B cell (primary cell): ENCODE measurements around the gene NDST3. TPM values are rescaled to one million over a fixed set of nuclear protein-coding genes. Genes with fewer than 3 reads are reported as not detected.
A peak's percentile ranks its signal among the peaks of the same experiment; 100 is the strongest.

ENCODE experiments used
- ATAC-seq: fragments of 200-7000 bp; cut with Tn5 transposase; one replicate; pipeline ENCODE4 v1.10.0; 2021; ENCODE audit warnings: low read depth, mild to moderate bottlenecking, moderate number of reproducible peaks, moderate library complexity
- CTCF ChIA-PET: fragments of 350-600 bp; sonication (Branson Sonifier 250); formaldehyde crosslinking; loops from one replicate; lab custom pipeline; 2021; ENCODE audit warnings: antibody characterized with exemption, inconsistent platforms; lab: Charles Lee
- POLR2A ChIA-PET: fragments of 350-600 bp; sonication (Branson Sonifier 250); formaldehyde crosslinking; loops from one replicate; lab custom pipeline; 2021; ENCODE audit warnings: antibody characterized with exemption; lab: Charles Lee
- DNase-seq: peaks from one replicate; pipeline ENCODE4 v3.0.0; 2013
- H2AFZ ChIP-seq: 2 replicates; pipeline ENCODE4 v1.6.1; 2012; ENCODE audit warnings: mild to moderate bottlenecking, low read depth, low read length; ENCODE audit not compliant: insufficient read depth, poor library complexity, severe bottlenecking
- H3K27ac ChIP-seq, 2 donors: 1 replicate in 1 of 2; 2 replicates in 1 of 2; pipeline ENCODE4 v1.5.1; 2012 to 2013; ENCODE audit warnings: low read length in 2 of 2, mild to moderate bottlenecking in 2 of 2, moderate library complexity in 1 of 2
- H3K27me3 ChIP-seq, 4 experiments: fragments of 200-600 bp in 1 of 4; sonication (generic) in 1 of 4; replicated peaks in 1 of 4; 1 replicate in 2 of 4; 2 replicates in 2 of 4; pipeline versions ENCODE4 v1.6.1 to v1.7.0; 2013 to 2016; ENCODE audit warnings: low read length in 3 of 4, mild to moderate bottlenecking in 2 of 4, mixed read lengths in 1 of 4, moderate library complexity in 1 of 4; ENCODE audit not compliant: insufficient read depth in 4 of 4, control insufficient read depth in 3 of 4; ENCODE audit errors: control extremely low read depth in 1 of 4
- H3K36me3 ChIP-seq, 2 experiments: replicated peaks in 1 of 2; 1 replicate in 1 of 2; 2 replicates in 1 of 2; pipeline versions ENCODE4 v1.6.1 to v1.7.1; 2013; ENCODE audit warnings: low read length in 1 of 2; ENCODE audit not compliant: insufficient read depth in 2 of 2, control insufficient read depth in 1 of 2; ENCODE audit errors: control extremely low read depth in 1 of 2, extremely low read depth in 1 of 2
- H3K4me1 ChIP-seq, 2 donors: fragments of 200-600 bp in 1 of 2; sonication (generic) in 1 of 2; 1 replicate in 1 of 2; 2 replicates in 1 of 2; pipeline versions ENCODE4 v1.5.1 to v1.6.1; 2013 to 2017; ENCODE audit warnings: low read length in 2 of 2; ENCODE audit not compliant: control insufficient read depth in 2 of 2, insufficient read depth in 2 of 2
- H3K4me2 ChIP-seq: replicated peaks from 2 replicates; pipeline ENCODE3; 2012; ENCODE audit warnings: mild to moderate bottlenecking, low read depth, low read length; ENCODE audit not compliant: poor library complexity, severe bottlenecking
- H3K4me3 ChIP-seq, 5 experiments: fragments of 200-600 bp in 1 of 5; sonication (generic) in 1 of 5; 1 replicate in 3 of 5; 2 replicates in 2 of 5; pipeline versions ENCODE4 v1.5.1 to v1.7.0; 2011 to 2016; ENCODE audit warnings: low read length in 4 of 5, mild to moderate bottlenecking in 4 of 5, low read depth in 2 of 5, control low read depth in 1 of 5, moderate library complexity in 1 of 5; ENCODE audit not compliant: insufficient read depth in 1 of 5; ENCODE audit errors: control extremely low read depth in 1 of 5, extremely low read depth in 1 of 5
- H3K79me2 ChIP-seq: fragments of 200-600 bp; sonication (generic); one replicate; pipeline ENCODE4 v1.6.0; 2016; ENCODE audit warnings: low read length; ENCODE audit not compliant: control insufficient read depth, insufficient read depth
- H3K9ac ChIP-seq: fragments of 200-600 bp; sonication (generic); 2 replicates; pipeline ENCODE4 v1.6.1; 2017; ENCODE audit warnings: mild to moderate bottlenecking, low read length, moderate library complexity
- H3K9me3 ChIP-seq, 3 donors: one replicate each; pipeline versions ENCODE4 v1.6.1 to v1.7.1; 2013; ENCODE audit warnings: low read length in 2 of 3; ENCODE audit not compliant: control insufficient read depth in 2 of 3, insufficient read depth in 1 of 3; ENCODE audit errors: control extremely low read depth in 1 of 3
- H4K20me1 ChIP-seq: 2 replicates; pipeline ENCODE4 v1.6.0; 2012; ENCODE audit warnings: mild to moderate bottlenecking, low read length; ENCODE audit not compliant: insufficient read depth, control insufficient read depth, poor library complexity, severe bottlenecking
- H3K27ac Mint-ChIP-seq: one replicate; pipeline ENCODE4 v1.8.0; 2021; ENCODE audit warnings: mixed read lengths
- H3K27me3 Mint-ChIP-seq: one replicate; pipeline ENCODE4 v1.8.0; 2021; ENCODE audit warnings: mixed read lengths
- H3K4me1 Mint-ChIP-seq: one replicate; pipeline ENCODE4 v1.8.0; 2021; ENCODE audit warnings: mixed read lengths
- H3K4me3 Mint-ChIP-seq: one replicate; pipeline ENCODE4 v1.8.0; 2021; ENCODE audit warnings: mixed read lengths
- H3K9me3 Mint-ChIP-seq: one replicate; pipeline ENCODE4 v1.8.0; 2022; ENCODE audit warnings: mixed read lengths; ENCODE audit not compliant: insufficient read depth
- EZH2 ChIP-seq: IDR thresholded peaks from 2 replicates; pipeline ENCODE4 v1.6.1; 2012; ENCODE audit warnings: borderline replicate concordance, low read depth, mild to moderate bottlenecking, moderate library complexity, low read length; ENCODE audit not compliant: insufficient read depth, poor library complexity, severe bottlenecking
- WGBS: methylation state at CpG from one replicate; pipeline ENCODE4 v1.1.5; 2013; ENCODE audit warnings: missing lambda C conversion rate; ENCODE audit not compliant: insufficient coverage; 5-methylcytosine and 5-hydroxymethylcytosine counted together
- intact Hi-C: fragments of 100-400 bp; cut with micrococcal nuclease; formaldehyde crosslinking; loops from one replicate; pipeline ENCODE4 v1.10.0; 2022
- polyA plus RNA-seq: library from polyadenylated mRNA; depleted of rRNA; stranded (reverse); fragments of >200 nt; gene quantifications from 2 replicates; pipeline ENCODE4 v1.2.3, GENCODE V29; 2012
- total RNA-seq, 2 donors: library from RNA; stranded (reverse); fragments of 120-200 nt in 1 of 2; gene quantifications; 1 replicate in 1 of 2; 2 replicates in 1 of 2; pipeline versions ENCODE4 v1.2.3 to v1.2.4, GENCODE V29; 2013 to 2022
- TF ChIP-seq, protein P1 (sequence below): fragments of 200-600 bp; IDR thresholded peaks from one replicate; pipeline ENCODE4 v1.8.0; 2022; ENCODE audit warnings: antibody characterized with exemption, mild to moderate bottlenecking

The NDST3 gene
- total and polyA plus RNA-seq, 2 donors (not counting 1 experiment from before 2014, with no cell fraction given) = not detected

DNA sequence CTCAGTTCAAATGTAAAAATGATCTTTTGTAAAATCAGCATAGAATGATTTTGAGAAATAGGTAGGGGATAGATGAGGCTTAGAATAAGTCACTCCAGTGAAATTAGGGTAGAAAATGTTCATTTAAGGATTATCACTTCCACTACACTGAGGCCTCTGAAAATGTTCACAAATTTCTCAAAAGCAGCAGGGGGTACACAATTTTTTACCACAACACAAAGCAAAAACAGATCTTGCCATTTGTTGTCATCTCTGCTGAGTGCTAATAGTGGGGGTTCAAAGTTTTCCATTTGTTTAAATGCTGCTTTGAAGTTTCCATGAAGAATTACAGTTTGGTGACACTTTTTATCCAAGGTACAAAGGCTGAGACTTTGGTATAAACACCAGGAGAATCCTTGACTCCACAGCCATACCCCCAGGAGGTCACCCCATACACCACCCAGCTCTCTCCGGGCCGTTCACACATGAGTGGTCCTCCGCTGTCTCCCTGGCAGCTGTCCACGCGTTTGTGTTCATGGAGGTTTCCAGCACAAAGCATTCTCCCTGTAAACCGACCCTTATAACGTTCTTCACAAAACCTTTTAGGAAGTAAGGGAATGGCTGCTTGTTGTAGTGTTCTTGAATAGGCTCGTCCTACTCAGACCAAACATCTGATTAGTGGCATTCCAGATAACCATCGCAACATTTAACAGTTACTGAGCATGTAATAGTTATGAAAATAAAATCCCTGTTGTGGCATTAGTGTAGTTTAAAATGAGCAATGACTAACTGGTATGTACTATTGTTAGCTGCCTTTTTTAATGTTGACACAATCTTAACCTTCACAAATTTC is 247.5 kb downstream of the NDST3 start:
- intact Hi-C loops = loop anchor here (1.0 kb wide), 1 partner anchor 71 kb away; the partner anchor contains the start of gene PRSS12
- Histone ChIP-seq H3K9ac (no peak overlapping the region), H3K4me3 (no peak overlapping the region), H3K4me2 (no peak overlapping the region), H2AFZ (no peak overlapping the region), H3K36me3 (peaks cover 1 to 17% of the 10 kb centered on the region in 2 experiments), H3K27ac (peak overlapping the region in 1 of 2 donors; percentile 96), H3K4me1 (peaks cover 33 to 37% of the 10 kb centered on the region in 2 donors), H3K9me3 (no peaks in the 10 kb centered on the region), H4K20me1 (no peaks in the 10 kb centered on the region), H3K27me3 (no peaks in the 10 kb centered on the region), H3K79me2 (peaks cover 8% of the 10 kb centered on the region)
- ATAC-seq (no peak), DNase-seq (no peak)
- ChIA-PET POLR2A (no interaction called here), CTCF (interaction anchor here (0.9 kb wide), 1 partner anchor 403 kb away, joined by 3 read pairs; the partner anchor contains the start of gene METTL14)
- H3K27me3 Mint-ChIP-seq = no peaks in the 10 kb centered on the region
- no peak overlapping the region for H3K4me3 Mint-ChIP-seq
- no peaks in the 10 kb centered on the region for H3K9me3 Mint-ChIP-seq
- TF ChIP-seq EZH2 = no peak
- TF ChIP-seq, protein P1, sequence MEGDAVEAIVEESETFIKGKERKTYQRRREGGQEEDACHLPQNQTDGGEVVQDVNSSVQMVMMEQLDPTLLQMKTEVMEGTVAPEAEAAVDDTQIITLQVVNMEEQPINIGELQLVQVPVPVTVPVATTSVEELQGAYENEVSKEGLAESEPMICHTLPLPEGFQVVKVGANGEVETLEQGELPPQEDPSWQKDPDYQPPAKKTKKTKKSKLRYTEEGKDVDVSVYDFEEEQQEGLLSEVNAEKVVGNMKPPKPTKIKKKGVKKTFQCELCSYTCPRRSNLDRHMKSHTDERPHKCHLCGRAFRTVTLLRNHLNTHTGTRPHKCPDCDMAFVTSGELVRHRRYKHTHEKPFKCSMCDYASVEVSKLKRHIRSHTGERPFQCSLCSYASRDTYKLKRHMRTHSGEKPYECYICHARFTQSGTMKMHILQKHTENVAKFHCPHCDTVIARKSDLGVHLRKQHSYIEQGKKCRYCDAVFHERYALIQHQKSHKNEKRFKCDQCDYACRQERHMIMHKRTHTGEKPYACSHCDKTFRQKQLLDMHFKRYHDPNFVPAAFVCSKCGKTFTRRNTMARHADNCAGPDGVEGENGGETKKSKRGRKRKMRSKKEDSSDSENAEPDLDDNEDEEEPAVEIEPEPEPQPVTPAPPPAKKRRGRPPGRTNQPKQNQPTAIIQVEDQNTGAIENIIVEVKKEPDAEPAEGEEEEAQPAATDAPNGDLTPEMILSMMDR = no peak
- H3K27ac Mint-ChIP-seq = no peak overlapping the region
- WGBS = 77% methylated on average over 3 of the region's 9 CpGs
- peaks cover 52% of the 10 kb centered on the region for H3K4me1 Mint-ChIP-seq

DNA sequence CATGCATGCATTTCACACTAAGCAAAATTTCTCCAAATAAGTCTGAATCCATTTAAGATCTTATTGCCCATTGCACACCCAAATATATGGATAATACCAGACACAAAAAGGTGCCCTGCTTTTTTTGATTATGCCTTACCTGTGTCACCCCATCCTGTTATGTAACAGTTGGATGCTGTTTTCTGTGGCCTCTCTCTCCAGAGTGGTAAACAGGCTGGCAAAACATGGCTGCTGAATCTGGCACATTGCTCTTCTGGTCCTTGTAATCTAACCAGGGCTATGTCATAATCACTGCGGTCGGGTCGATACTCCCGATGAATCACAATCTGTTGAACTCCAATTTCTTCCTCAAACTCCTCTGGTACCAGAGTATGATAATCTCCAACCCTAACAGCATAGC is 248.4 kb downstream of the NDST3 start:
- CTCF ChIA-PET = no interaction called here
- POLR2A ChIA-PET = no interaction called here
- H3K4me3 ChIP-seq = no peak overlapping the region

More for the DNA sequence above, 248.4 kb downstream of the NDST3 start:
- Mint-ChIP-seq H3K4me1 (peaks cover 50% of the 10 kb centered on the region), H3K27ac (peak overlapping the region; percentile 5), H3K4me3 (no peak overlapping the region), H3K27me3 (no peaks in the 10 kb centered on the region), H3K9me3 (no peaks in the 10 kb centered on the region)
- Histone ChIP-seq H3K4me2 (no peak overlapping the region), H3K9ac (no peak overlapping the region), H3K36me3 (peaks cover 1 to 17% of the 10 kb centered on the region in 2 experiments), H3K27ac (peak overlapping the region in 1 of 2 donors; percentile 96), H3K9me3 (no peaks in the 10 kb centered on the region), H3K27me3 (no peaks in the 10 kb centered on the region), H3K4me1 (peaks cover 31 to 34% of the 10 kb centered on the region in 2 donors), H4K20me1 (no peaks in the 10 kb centered on the region), H2AFZ (no peak overlapping the region), H3K79me2 (peaks cover 8% of the 10 kb centered on the region)
- intact Hi-C loops = no loop called here
- TF ChIP-seq EZH2 = no peak
- TF ChIP-seq, protein P1 = no peak
- no peak for ATAC-seq
- DNase-seq = no peak
- 86% methylated on average over 4 of the region's 4 CpGs for WGBS
